Peyer's patch (tissue), 4 donors: Measurements from ENCODE around the gene HTR3A.
"Not testable (repeated sequence)": the region's sequence is repeated elsewhere in the genome, so short reads cannot be mapped to it uniquely, and the experiment has no call there.

Source experiments
- CTCF ChIP-seq, 6 experiments: fragments of 450-650 bp in 4 of 6; fragments of 200-600 bp in 2 of 6; sonication (generic) in 1 of 6; IDR thresholded peaks; one replicate each; pipeline ENCODE4 v1.5.1; 2017 to 2019; ENCODE audit warnings: antibody characterized with exemption in 6 of 6, mild to moderate bottlenecking in 3 of 6, moderate library complexity in 1 of 6
- POLR2A ChIP-seq, 2 donors: fragments of 450-650 bp; IDR thresholded peaks; one replicate each; pipeline ENCODE4 v1.5.1; 2017; ENCODE audit warnings: antibody characterized with exemption in 2 of 2, mild to moderate bottlenecking in 2 of 2, moderate library complexity in 2 of 2

- not testable (repeated sequence) for TF ChIP-seq POLR2A, CTCF (IDR thresholded peaks at IDR 0.05)
Measured at GRCh38 chr11:113946162-113946561, 28.7 kb upstream of the HTR3A start.
